HG03571 (cell line): ENCODE measurements around the gene COMMD3.

Source experiments
- ATAC-seq: cut with Tn5 transposase; IDR thresholded peaks from one replicate; pipeline ENCODE4 v1.9.1; 2021; ENCODE audit not compliant: unreplicated experiment

The COMMD3 gene

GRCh38 chr10:22365644-22366434 is 49.7 kb downstream of the COMMD3 start:
- no peak for ATAC-seq

GRCh38 chr10:22366435-22366703 is 50.2 kb downstream of the COMMD3 start:
- no peak for ATAC-seq

GRCh38 chr10:22366771-22367170 is 50.6 kb downstream of the COMMD3 start:
- ATAC-seq: no peak

- ATAC-seq: no peak
These were observed 51.3 kb downstream of the COMMD3 start for GRCh38 chr10:22367471-22367870.

GRCh38 chr10:22368402-22368801 is 52.2 kb downstream of the COMMD3 start:
- no peak for ATAC-seq

GRCh38 chr10:22368981-22369380 is 52.8 kb downstream of the COMMD3 start:
- ATAC-seq: no peak

- ATAC-seq: no peak
These were observed 53.4 kb downstream of the COMMD3 start for GRCh38 chr10:22369434-22370072.
